Liver (tissue), 9 donors: ENCODE results near the gene KIF6. TPM values are rescaled to one million over a fixed set of nuclear protein-coding genes. Genes with fewer than 3 reads are reported as not detected.

Experiments used
- DNase-seq: peaks from one replicate; pipeline ENCODE4 v3.0.0-alpha.2; 2017; ENCODE audit warnings: low spot score
- H3K27ac ChIP-seq, 2 donors: one replicate each; pipeline ENCODE4 v1.7.0; 2013; ENCODE audit warnings: inconsistent platforms in 2 of 2, low read length in 2 of 2, control low read depth in 1 of 2, low read depth in 1 of 2, mild to moderate bottlenecking in 1 of 2
- H3K27me3 ChIP-seq, 4 donors: one replicate each; pipeline versions ENCODE4 v1.6.1 to v1.7.0; 2013; ENCODE audit warnings: low read length in 3 of 4, inconsistent platforms in 1 of 4, mild to moderate bottlenecking in 1 of 4, moderate library complexity in 1 of 4; ENCODE audit not compliant: control insufficient read depth in 4 of 4, insufficient read depth in 4 of 4
- H3K36me3 ChIP-seq, 4 donors: one replicate each; pipeline versions ENCODE4 v1.6.1 to v1.7.0; 2013; ENCODE audit warnings: low read length in 3 of 4, mild to moderate bottlenecking in 3 of 4, low read depth in 1 of 4, moderate library complexity in 1 of 4; ENCODE audit not compliant: control insufficient read depth in 4 of 4, insufficient read depth in 3 of 4
- H3K4me1 ChIP-seq, 4 donors: one replicate each; pipeline versions ENCODE4 v1.6.1 to v1.7.0; 2013; ENCODE audit warnings: low read length in 3 of 4, mild to moderate bottlenecking in 3 of 4, moderate library complexity in 1 of 4; ENCODE audit not compliant: control insufficient read depth in 4 of 4, insufficient read depth in 4 of 4
- H3K4me3 ChIP-seq, 3 donors: one replicate each; pipeline versions ENCODE4 v1.6.1 to v1.7.0; 2013; ENCODE audit warnings: low read length in 3 of 3, control low read depth in 1 of 3, low read depth in 1 of 3, mild to moderate bottlenecking in 1 of 3
- H3K9ac ChIP-seq, 2 donors: one replicate each; pipeline ENCODE4 v1.7.0; 2013; ENCODE audit warnings: low read length in 2 of 2, mild to moderate bottlenecking in 2 of 2, moderate library complexity in 2 of 2, control low read depth in 1 of 2, low read depth in 1 of 2
- H3K9me3 ChIP-seq, 4 donors: one replicate each; pipeline versions ENCODE4 v1.6.1 to v1.7.0; 2013; ENCODE audit warnings: low read length in 3 of 4; ENCODE audit not compliant: control insufficient read depth in 4 of 4
- ATF3 ChIP-seq: IDR thresholded peaks from 2 replicates; pipeline ENCODE4 v1.6.1; 2016; ENCODE audit warnings: antibody characterized with exemption
- CTCF ChIP-seq: fragments of 150-350 bp; IDR thresholded peaks from 2 replicates; pipeline ENCODE4 v1.5.1; 2017; ENCODE audit warnings: improper control_type of control experiment, low read depth, low read length; ENCODE audit not compliant: missing input control
- EGR1 ChIP-seq, 2 donors: IDR thresholded peaks; 2 replicates each; pipeline ENCODE4 v1.6.1; 2016 to 2018; ENCODE audit warnings: antibody characterized with exemption in 2 of 2, low read depth in 2 of 2
- FOXA1 ChIP-seq: IDR thresholded peaks from 2 replicates; pipeline ENCODE4 v1.6.1; 2016; ENCODE audit warnings: antibody characterized with exemption
- GABPA ChIP-seq, 2 donors: IDR thresholded peaks in 1 of 2; conservative IDR thresholded peaks in 1 of 2; 2 replicates each; pipeline ENCODE4 v1.6.1; 2016; ENCODE audit warnings: antibody characterized with exemption in 2 of 2, mild to moderate bottlenecking in 1 of 2, moderate library complexity in 1 of 2
- HNF4A ChIP-seq, 2 donors: conservative IDR thresholded peaks; 2 replicates each; pipeline ENCODE4 v1.6.1; 2016; ENCODE audit warnings: antibody characterized with exemption in 2 of 2, mild to moderate bottlenecking in 2 of 2
- HNF4G ChIP-seq: IDR thresholded peaks from 2 replicates; pipeline ENCODE4 v1.6.1; 2016; ENCODE audit warnings: antibody characterized with exemption
- JUND ChIP-seq, 2 donors: IDR thresholded peaks; 2 replicates each; pipeline ENCODE4 v1.6.1; 2016; ENCODE audit warnings: antibody characterized with exemption in 2 of 2
- NR2F2 ChIP-seq: IDR thresholded peaks from 2 replicates; pipeline ENCODE4 v1.6.1; 2016; ENCODE audit warnings: antibody characterized with exemption
- RAD21 ChIP-seq, 2 donors: IDR thresholded peaks; 2 replicates each; pipeline ENCODE4 v1.6.1; 2016; ENCODE audit warnings: antibody characterized with exemption in 2 of 2, mild to moderate bottlenecking in 2 of 2
- RXRA ChIP-seq, 2 donors: IDR thresholded peaks; 2 replicates each; pipeline ENCODE4 v1.6.1; 2017 to 2018; ENCODE audit warnings: antibody characterized with exemption in 2 of 2, mild to moderate bottlenecking in 1 of 2
- SP1 ChIP-seq: IDR thresholded peaks from 2 replicates; pipeline ENCODE4 v1.6.1; 2018; ENCODE audit warnings: antibody characterized with exemption, mild to moderate bottlenecking
- TAF1 ChIP-seq: conservative IDR thresholded peaks from 2 replicates; pipeline ENCODE4 v1.6.1; 2016; ENCODE audit warnings: antibody characterized with exemption, mild to moderate bottlenecking
- YY1 ChIP-seq: IDR thresholded peaks from 2 replicates; pipeline ENCODE4 v1.6.1; 2016; ENCODE audit warnings: antibody characterized with exemption, mild to moderate bottlenecking
- ZBTB33 ChIP-seq: IDR thresholded peaks from 2 replicates; pipeline ENCODE4 v1.6.1; 2016; ENCODE audit warnings: antibody characterized with exemption
- WGBS: extraction: QIAGEN DNeasy Blood & Tissue Kit; methylation state at CpG from one replicate; pipeline ENCODE4 v1.1.7; 2013; 5-methylcytosine and 5-hydroxymethylcytosine counted together
- polyA plus RNA-seq, 2 donors: library from polyadenylated mRNA; stranded (reverse) in 1 of 2; unstranded in 1 of 2; fragments of 200-250 nt in 1 of 2; fragments of >200 nt in 1 of 2; fragmentation: Nextera tagmentation in 1 of 2; extraction: Ambion mirVana in 1 of 2; gene quantifications; one replicate each; pipeline versions ENCODE4 v1.2.1 to v1.2.3, GENCODE V29; 2013 to 2015
- total RNA-seq, 2 donors: library from RNA; depleted of rRNA; stranded (reverse); fragments of >200 nt; gene quantifications; one replicate each; pipeline ENCODE4 v1.2.3, GENCODE V29; 2014
- TF ChIP-seq, protein P1 (sequence below): IDR thresholded peaks from 2 replicates; pipeline ENCODE4 v1.6.1; 2016; ENCODE audit warnings: antibody characterized with exemption, mild to moderate bottlenecking
- TF ChIP-seq, protein P2 (sequence below): IDR thresholded peaks from 2 replicates; pipeline ENCODE4 v1.6.1; 2016; ENCODE audit warnings: antibody characterized with exemption
- donor health status: healthy.
- donor health status: healthy.
- donor health status: healthy.
- donor health status: healthy.
- donor health status: healthy.

Gene KIF6
- total and polyA plus RNA-seq, 4 donors = 0.17 to 7.5 (median 0.29) TPM

GRCh38 chr6:39304951-39305350 lies 420.3 kb downstream of the KIF6 start:
- TF ChIP-seq FOXA1 = no peak
- no peak for TF ChIP-seq CTCF
- TF ChIP-seq RAD21 (IDR thresholded peaks at IDR 0.05) = no peak
- TF ChIP-seq, protein P1, sequence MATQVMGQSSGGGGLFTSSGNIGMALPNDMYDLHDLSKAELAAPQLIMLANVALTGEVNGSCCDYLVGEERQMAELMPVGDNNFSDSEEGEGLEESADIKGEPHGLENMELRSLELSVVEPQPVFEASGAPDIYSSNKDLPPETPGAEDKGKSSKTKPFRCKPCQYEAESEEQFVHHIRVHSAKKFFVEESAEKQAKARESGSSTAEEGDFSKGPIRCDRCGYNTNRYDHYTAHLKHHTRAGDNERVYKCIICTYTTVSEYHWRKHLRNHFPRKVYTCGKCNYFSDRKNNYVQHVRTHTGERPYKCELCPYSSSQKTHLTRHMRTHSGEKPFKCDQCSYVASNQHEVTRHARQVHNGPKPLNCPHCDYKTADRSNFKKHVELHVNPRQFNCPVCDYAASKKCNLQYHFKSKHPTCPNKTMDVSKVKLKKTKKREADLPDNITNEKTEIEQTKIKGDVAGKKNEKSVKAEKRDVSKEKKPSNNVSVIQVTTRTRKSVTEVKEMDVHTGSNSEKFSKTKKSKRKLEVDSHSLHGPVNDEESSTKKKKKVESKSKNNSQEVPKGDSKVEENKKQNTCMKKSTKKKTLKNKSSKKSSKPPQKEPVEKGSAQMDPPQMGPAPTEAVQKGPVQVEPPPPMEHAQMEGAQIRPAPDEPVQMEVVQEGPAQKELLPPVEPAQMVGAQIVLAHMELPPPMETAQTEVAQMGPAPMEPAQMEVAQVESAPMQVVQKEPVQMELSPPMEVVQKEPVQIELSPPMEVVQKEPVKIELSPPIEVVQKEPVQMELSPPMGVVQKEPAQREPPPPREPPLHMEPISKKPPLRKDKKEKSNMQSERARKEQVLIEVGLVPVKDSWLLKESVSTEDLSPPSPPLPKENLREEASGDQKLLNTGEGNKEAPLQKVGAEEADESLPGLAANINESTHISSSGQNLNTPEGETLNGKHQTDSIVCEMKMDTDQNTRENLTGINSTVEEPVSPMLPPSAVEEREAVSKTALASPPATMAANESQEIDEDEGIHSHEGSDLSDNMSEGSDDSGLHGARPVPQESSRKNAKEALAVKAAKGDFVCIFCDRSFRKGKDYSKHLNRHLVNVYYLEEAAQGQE = no peak
- DNase-seq = no peak
- Histone ChIP-seq H3K27ac (no peak overlapping the region), H3K27me3 (no peaks in the 10 kb centered on the region), H3K4me1 (peaks cover 0 to 10% (median 7%) of the 10 kb centered on the region in 4 donors), H3K36me3 (no peaks in the 10 kb centered on the region), H3K4me3 (no peak overlapping the region), H3K9ac (no peak overlapping the region), H3K9me3 (no peaks in the 10 kb centered on the region)

GRCh38 chr6:39303425-39304153 lies 421.6 kb downstream of the KIF6 start:
- H3K27ac ChIP-seq = no peak overlapping the region
- no peaks in the 10 kb centered on the region for H3K9me3 ChIP-seq
- H3K4me1 ChIP-seq = peaks cover 1 to 14% (median 8%) of the 10 kb centered on the region in 4 donors
- no peak overlapping the region for H3K4me3 ChIP-seq
- DNase-seq = no peak
- H3K27me3 ChIP-seq = no peaks in the 10 kb centered on the region
- H3K36me3 ChIP-seq = no peaks in the 10 kb centered on the region
- TF ChIP-seq YY1 = no peak
- no peak for TF ChIP-seq ATF3
- no peak for TF ChIP-seq HNF4G
- TF ChIP-seq HNF4A (conservative IDR thresholded peaks at IDR 0.05) = no peak
- TF ChIP-seq, protein P2, sequence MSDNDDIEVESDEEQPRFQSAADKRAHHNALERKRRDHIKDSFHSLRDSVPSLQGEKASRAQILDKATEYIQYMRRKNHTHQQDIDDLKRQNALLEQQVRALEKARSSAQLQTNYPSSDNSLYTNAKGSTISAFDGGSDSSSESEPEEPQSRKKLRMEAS = no peak
- no peak for TF ChIP-seq GABPA (IDR thresholded peaks at IDR 0.05 in 1 of 2, conservative IDR thresholded peaks at IDR 0.05 in 1 of 2)
- TF ChIP-seq EGR1 (IDR thresholded peaks at IDR 0.05; ENCODE audit: low read depth in 2 of 2) = no peak
- no peak for TF ChIP-seq FOXA1
- no peak for TF ChIP-seq RXRA (IDR thresholded peaks at IDR 0.05)
- no peak for TF ChIP-seq JUND (IDR thresholded peaks at IDR 0.05)
- TF ChIP-seq SP1 = no peak
- no peak for TF ChIP-seq RAD21 (IDR thresholded peaks at IDR 0.05)
- no peak for TF ChIP-seq TAF1
- no peak for TF ChIP-seq CTCF
- no peak for TF ChIP-seq ZBTB33
- no peak for TF ChIP-seq NR2F2
- no peak overlapping the region for H3K9ac ChIP-seq
- 87% methylated on average over 30 of the region's 30 CpGs for WGBS
